SK-N-SH (cell line): ENCODE data around the gene ARMC9.

Experiments
- CHD2 ChIP-seq: fragments of 150-350 bp; IDR thresholded peaks from 2 replicates; pipeline ENCODE4 v1.6.1; 2018; ENCODE audit warnings: low read length; ENCODE audit not compliant: partially characterized antibody
- EZH2phosphoT487 ChIP-seq: fragments of 200-600 bp; sonication (generic); IDR thresholded peaks from 2 replicates; pipeline ENCODE4 v1.6.1; 2017; ENCODE audit warnings: low read depth, mixed run types, mild to moderate bottlenecking, antibody characterized with exemption, moderate library complexity, borderline replicate concordance
- NRF1 ChIP-seq: IDR thresholded peaks from 2 replicates; pipeline ENCODE4 v1.6.1; 2012; ENCODE audit warnings: low read depth, mild to moderate bottlenecking, low read length
- POLR2AphosphoS5 ChIP-seq: IDR thresholded peaks from 2 replicates; pipeline ENCODE4 v1.6.1; 2012; ENCODE audit warnings: low read depth, low read length
- RAD21 ChIP-seq: IDR thresholded peaks from 2 replicates; pipeline ENCODE4 v1.6.1; 2012; ENCODE audit warnings: mild to moderate bottlenecking, low read length
- RXRA ChIP-seq: IDR thresholded peaks from 2 replicates; pipeline ENCODE4 v1.4.0; 2012; ENCODE audit warnings: low read depth, mild to moderate bottlenecking, borderline replicate concordance
- SMC3 ChIP-seq: IDR thresholded peaks from 2 replicates; pipeline ENCODE4 v1.6.1; 2012; ENCODE audit warnings: low read depth, low read length, improper control_type of control experiment
- TAF1 ChIP-seq: IDR thresholded peaks from 2 replicates; pipeline ENCODE4 v1.6.1; 2012; ENCODE audit warnings: low read depth, mild to moderate bottlenecking, low read length, moderate library complexity, borderline replicate concordance
- TF ChIP-seq, protein P1 (sequence below): IDR thresholded peaks from 2 replicates; pipeline ENCODE4 v1.6.1; 2012; ENCODE audit warnings: mild to moderate bottlenecking, low read depth, low read length, moderate library complexity
- TF ChIP-seq, protein P2 (sequence below): fragments of 200-600 bp; sonication (generic); IDR thresholded peaks from 2 replicates; pipeline ENCODE4 v1.6.1; 2017; ENCODE audit warnings: antibody characterized with exemption, mild to moderate bottlenecking, moderate library complexity
- TF ChIP-seq, protein P3 (sequence below): IDR thresholded peaks from 2 replicates; pipeline ENCODE4 v1.4.0; 2012; ENCODE audit warnings: low read depth
- TF ChIP-seq, protein P4 (sequence below): IDR thresholded peaks from 2 replicates; pipeline ENCODE4 v1.4.0; 2012; ENCODE audit warnings: low read depth, borderline replicate concordance
- TF ChIP-seq, protein P5 (sequence below): IDR thresholded peaks from 2 replicates; pipeline ENCODE4; 2012

DNA sequence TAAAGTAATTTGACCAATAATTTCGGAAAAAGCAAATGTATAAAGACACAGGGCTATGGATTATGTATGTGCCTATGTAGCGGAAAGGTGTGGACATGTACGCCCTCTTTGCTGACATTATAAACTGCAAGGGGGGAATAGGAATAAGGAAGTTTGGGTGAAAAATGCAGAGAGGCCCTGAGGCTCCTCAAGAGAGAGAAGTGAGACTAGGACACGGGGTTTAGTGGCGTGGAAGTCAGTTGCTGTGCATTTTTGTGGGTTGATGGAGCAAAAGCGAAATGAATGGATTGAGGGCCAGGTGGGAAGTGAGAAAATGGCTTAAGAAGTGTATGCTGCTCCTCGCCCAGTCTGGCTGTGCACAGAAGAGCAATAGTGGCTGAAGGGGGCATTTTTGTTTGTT is 100.8 kb downstream of the ARMC9 start:
- TF ChIP-seq EZH2phosphoT487 (no peak), NRF1 (no peak), TAF1 (no peak), SMC3 (no peak), POLR2AphosphoS5 (no peak), CHD2 (no peak), RAD21 (no peak), RXRA (no peak)
- TF ChIP-seq, protein P1, sequence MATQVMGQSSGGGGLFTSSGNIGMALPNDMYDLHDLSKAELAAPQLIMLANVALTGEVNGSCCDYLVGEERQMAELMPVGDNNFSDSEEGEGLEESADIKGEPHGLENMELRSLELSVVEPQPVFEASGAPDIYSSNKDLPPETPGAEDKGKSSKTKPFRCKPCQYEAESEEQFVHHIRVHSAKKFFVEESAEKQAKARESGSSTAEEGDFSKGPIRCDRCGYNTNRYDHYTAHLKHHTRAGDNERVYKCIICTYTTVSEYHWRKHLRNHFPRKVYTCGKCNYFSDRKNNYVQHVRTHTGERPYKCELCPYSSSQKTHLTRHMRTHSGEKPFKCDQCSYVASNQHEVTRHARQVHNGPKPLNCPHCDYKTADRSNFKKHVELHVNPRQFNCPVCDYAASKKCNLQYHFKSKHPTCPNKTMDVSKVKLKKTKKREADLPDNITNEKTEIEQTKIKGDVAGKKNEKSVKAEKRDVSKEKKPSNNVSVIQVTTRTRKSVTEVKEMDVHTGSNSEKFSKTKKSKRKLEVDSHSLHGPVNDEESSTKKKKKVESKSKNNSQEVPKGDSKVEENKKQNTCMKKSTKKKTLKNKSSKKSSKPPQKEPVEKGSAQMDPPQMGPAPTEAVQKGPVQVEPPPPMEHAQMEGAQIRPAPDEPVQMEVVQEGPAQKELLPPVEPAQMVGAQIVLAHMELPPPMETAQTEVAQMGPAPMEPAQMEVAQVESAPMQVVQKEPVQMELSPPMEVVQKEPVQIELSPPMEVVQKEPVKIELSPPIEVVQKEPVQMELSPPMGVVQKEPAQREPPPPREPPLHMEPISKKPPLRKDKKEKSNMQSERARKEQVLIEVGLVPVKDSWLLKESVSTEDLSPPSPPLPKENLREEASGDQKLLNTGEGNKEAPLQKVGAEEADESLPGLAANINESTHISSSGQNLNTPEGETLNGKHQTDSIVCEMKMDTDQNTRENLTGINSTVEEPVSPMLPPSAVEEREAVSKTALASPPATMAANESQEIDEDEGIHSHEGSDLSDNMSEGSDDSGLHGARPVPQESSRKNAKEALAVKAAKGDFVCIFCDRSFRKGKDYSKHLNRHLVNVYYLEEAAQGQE, result no peak
- TF ChIP-seq, protein P2, sequence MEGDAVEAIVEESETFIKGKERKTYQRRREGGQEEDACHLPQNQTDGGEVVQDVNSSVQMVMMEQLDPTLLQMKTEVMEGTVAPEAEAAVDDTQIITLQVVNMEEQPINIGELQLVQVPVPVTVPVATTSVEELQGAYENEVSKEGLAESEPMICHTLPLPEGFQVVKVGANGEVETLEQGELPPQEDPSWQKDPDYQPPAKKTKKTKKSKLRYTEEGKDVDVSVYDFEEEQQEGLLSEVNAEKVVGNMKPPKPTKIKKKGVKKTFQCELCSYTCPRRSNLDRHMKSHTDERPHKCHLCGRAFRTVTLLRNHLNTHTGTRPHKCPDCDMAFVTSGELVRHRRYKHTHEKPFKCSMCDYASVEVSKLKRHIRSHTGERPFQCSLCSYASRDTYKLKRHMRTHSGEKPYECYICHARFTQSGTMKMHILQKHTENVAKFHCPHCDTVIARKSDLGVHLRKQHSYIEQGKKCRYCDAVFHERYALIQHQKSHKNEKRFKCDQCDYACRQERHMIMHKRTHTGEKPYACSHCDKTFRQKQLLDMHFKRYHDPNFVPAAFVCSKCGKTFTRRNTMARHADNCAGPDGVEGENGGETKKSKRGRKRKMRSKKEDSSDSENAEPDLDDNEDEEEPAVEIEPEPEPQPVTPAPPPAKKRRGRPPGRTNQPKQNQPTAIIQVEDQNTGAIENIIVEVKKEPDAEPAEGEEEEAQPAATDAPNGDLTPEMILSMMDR, result no peak
- TF ChIP-seq, protein P3, sequence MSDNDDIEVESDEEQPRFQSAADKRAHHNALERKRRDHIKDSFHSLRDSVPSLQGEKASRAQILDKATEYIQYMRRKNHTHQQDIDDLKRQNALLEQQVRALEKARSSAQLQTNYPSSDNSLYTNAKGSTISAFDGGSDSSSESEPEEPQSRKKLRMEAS, result no peak
- TF ChIP-seq, protein P4, sequence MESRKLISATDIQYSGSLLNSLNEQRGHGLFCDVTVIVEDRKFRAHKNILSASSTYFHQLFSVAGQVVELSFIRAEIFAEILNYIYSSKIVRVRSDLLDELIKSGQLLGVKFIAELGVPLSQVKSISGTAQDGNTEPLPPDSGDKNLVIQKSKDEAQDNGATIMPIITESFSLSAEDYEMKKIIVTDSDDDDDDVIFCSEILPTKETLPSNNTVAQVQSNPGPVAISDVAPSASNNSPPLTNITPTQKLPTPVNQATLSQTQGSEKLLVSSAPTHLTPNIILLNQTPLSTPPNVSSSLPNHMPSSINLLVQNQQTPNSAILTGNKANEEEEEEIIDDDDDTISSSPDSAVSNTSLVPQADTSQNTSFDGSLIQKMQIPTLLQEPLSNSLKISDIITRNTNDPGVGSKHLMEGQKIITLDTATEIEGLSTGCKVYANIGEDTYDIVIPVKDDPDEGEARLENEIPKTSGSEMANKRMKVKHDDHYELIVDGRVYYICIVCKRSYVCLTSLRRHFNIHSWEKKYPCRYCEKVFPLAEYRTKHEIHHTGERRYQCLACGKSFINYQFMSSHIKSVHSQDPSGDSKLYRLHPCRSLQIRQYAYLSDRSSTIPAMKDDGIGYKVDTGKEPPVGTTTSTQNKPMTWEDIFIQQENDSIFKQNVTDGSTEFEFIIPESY, result no peak
- TF ChIP-seq, protein P5, sequence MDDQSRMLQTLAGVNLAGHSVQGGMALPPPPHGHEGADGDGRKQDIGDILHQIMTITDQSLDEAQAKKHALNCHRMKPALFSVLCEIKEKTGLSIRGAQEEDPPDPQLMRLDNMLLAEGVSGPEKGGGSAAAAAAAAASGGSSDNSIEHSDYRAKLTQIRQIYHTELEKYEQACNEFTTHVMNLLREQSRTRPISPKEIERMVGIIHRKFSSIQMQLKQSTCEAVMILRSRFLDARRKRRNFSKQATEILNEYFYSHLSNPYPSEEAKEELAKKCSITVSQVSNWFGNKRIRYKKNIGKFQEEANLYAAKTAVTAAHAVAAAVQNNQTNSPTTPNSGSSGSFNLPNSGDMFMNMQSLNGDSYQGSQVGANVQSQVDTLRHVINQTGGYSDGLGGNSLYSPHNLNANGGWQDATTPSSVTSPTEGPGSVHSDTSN, result no peak
